ENCODE measurements around the gene RUFY4. TPM values are rescaled to one million over a fixed set of nuclear protein-coding genes. Genes with fewer than 3 reads are reported as not detected.

The RUFY4 gene
- total and polyA plus RNA-seq, 9 of the 15 experiments (the other 6 are each of a cell fraction or from before 2014, with no cell fraction given) = not detected

DNA sequence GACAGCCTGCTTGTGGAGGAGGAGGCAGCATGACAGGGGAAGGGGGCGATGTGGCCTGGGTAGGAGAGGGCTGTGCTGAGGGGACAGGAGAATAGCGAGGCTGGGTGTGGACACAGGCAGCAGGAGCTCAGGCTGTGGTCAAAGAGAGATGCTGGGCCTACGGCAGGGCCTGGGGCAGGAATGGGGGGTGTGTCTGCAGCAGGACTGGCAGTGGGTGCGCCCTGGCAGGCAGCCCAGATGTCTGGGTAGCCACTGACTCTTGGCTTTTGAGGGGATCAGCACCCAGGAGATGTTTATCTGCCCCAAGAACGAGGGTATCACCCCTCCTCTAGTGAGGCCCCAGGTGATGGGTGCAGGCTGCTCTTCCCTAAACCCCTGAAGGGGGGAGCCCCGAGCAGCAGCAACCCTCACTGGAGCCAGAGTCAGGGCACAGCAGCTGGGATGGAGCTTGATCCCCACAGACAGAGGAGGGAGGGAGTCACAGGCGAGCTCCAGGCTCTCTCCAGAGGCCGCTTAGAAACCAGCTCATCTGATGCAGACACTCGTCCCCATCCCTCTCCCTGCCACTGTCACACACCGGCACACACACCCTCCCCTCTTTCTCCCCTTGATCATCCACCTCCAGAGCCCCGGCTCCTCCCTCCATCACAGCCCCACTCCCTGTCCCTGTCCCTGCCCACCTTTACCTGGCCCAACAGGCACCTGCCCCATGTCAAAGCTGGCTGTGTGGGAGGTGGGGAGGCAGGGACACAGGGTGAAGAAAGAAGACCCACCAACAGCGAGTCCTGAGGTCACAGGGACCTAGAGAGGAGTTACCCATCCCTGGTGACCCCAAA lies 36.5 kb upstream of the RUFY4 start:
- ATAC-seq (no peak), FAIRE-seq (no peak), DNase-seq (ENCODE audit: extremely low read depth in 1 of 4, low spot score in 3 of 4) (no peak)
- Histone ChIP-seq H3K27me3 (ENCODE audit: control insufficient read depth in 2 of 2, insufficient read depth in 2 of 2, low read length in 2 of 2) (peaks cover 0 to 30% of the 10 kb centered on the region in 2 experiments; a peak in 1 of 5 replicates), H3K4me2 (ENCODE audit: insufficient read depth, low read length) (no peak overlapping the region), H3K9ac (ENCODE audit: insufficient read depth in 1 of 2, low read depth in 2 of 2, low read length in 2 of 2) (no peak overlapping the region), H2AFZ (ENCODE audit: low read depth, low read length) (no peak overlapping the region), H3K4me1 (replicated peaks in 1 of 2; ENCODE audit: control insufficient read depth in 2 of 2, insufficient read depth in 2 of 2, low read length in 2 of 2) (peaks cover 0 to 4% of the 10 kb centered on the region in 2 experiments; a peak in 1 of 5 replicates), H3K27ac (ENCODE audit: extremely low read depth, low read depth, low read length) (no peak overlapping the region), H3K9me1 (ENCODE audit: control insufficient read depth, insufficient read depth, low read length) (no peaks in the 10 kb centered on the region), H3K9me3 (replicated peaks; ENCODE audit: control insufficient read depth, insufficient read depth, low read depth, low read length) (no peaks in the 10 kb centered on the region), H3K36me3 (ENCODE audit: control insufficient read depth, insufficient read depth, low read length) (no peaks in the 10 kb centered on the region), H4K20me1 (replicated peaks; ENCODE audit: control insufficient read depth, insufficient read depth, low read length) (no peaks in the 10 kb centered on the region), H3K79me2 (ENCODE audit: control insufficient read depth, insufficient read depth, low read length) (no peaks in the 10 kb centered on the region), H3K4me3 (no peak overlapping the region)
- intact Hi-C loops (cut with micrococcal nuclease) = loop anchor here (5.0 kb wide), 1 partner anchor 35 kb away; no protein-coding TSS in a partner anchor
- BruUV-seq (replicated peaks) = no TSS peak
- ChIA-PET CTCF (ENCODE audit: low intra/inter-chr PET ratio) (no interaction called here), POLR2A (no interaction called here)
- in situ Hi-C loops (cut with MboI) = no loop called here
- TF ChIP-seq HDAC2 (IDR thresholded peaks at IDR 0.05) (no peak), FOSL1 (tag; conservative IDR thresholded peaks at IDR 0.05) (no peak), HNRNPL (IDR thresholded peaks at IDR 0.05; ENCODE audit: low read depth, low read length) (no peak), WHSC1 (IDR thresholded peaks at IDR 0.05; ENCODE audit: low read length) (no peak), SOX6 (IDR thresholded peaks at IDR 0.05) (no peak), POLR3G (IDR thresholded peaks at IDR 0.05; ENCODE audit: extremely low read depth, insufficient read length, insufficient replicate concordance) (no peak), SIX5 (IDR thresholded peaks at IDR 0.05; ENCODE audit: borderline replicate concordance in 1 of 2, insufficient read depth in 1 of 2, low read depth in 1 of 2, low read length in 2 of 2) (no peak), ZNF134 (CRISPR knock-in tag; conservative IDR thresholded peaks at IDR 0.05) (no peak), CSDE1 (IDR thresholded peaks at IDR 0.05) (no peak), THRB (CRISPR knock-in tag; conservative IDR thresholded peaks at IDR 0.05) (no peak), SMAD2 (IDR thresholded peaks at IDR 0.05; ENCODE audit: low read depth, low read length) (no peak), GATAD2B (IDR thresholded peaks at IDR 0.05; ENCODE audit: borderline replicate concordance) (no peak), ZBTB17 (CRISPR knock-in tag; IDR thresholded peaks at IDR 0.05) (no peak), KHSRP (IDR thresholded peaks at IDR 0.05) (no peak), LCOR (CRISPR knock-in tag; IDR thresholded peaks at IDR 0.05) (no peak), SAFB2 (IDR thresholded peaks at IDR 0.05; ENCODE audit: borderline replicate concordance, low read depth, low read length, severe bottlenecking) (no peak), TCF3 (CRISPR knock-in tag; IDR thresholded peaks at IDR 0.05) (no peak), CBX2 (IDR thresholded peaks at IDR 0.05; ENCODE audit: insufficient read depth, low read length, poor library complexity, severe bottlenecking) (no peak)
- 0% methylated on average over 6 of the region's 12 CpGs for WGBS (ENCODE audit: insufficient coverage, low coverage, missing lambda C conversion rate)

Measured in K562 (cell line).